Smooth muscle cell (in vitro differentiated cells): ENCODE data around the gene LONRF2. TPM values are rescaled to one million over a fixed set of nuclear protein-coding genes. Genes with fewer than 3 reads are reported as not detected.
A peak's percentile ranks its signal among the peaks of the same experiment; 100 is the strongest.

Experiments used
- DNase-seq: peaks from one replicate; lab custom pipeline; 2025; ENCODE audit not compliant: unreplicated experiment; lab: John Stamatoyannopoulos, UW
- H2AFZ ChIP-seq: fragments of 200-600 bp; sonication (generic); 2 replicates; pipeline ENCODE4 v1.6.0; 2016; ENCODE audit warnings: antibody characterized with exemption, low read depth, mild to moderate bottlenecking
- H3F3A ChIP-seq: fragments of 200-600 bp; sonication (generic); 2 replicates; pipeline ENCODE4 v1.6.0; 2017; ENCODE audit warnings: antibody characterized with exemption, low read depth
- H3K27ac ChIP-seq: fragments of 200-600 bp; sonication (generic); 2 replicates; pipeline ENCODE4 v1.5.1; 2016; ENCODE audit warnings: low read depth, mild to moderate bottlenecking
- H3K27me3 ChIP-seq: fragments of 200-600 bp; sonication (generic); 2 replicates; pipeline ENCODE4 v1.6.1; 2016; ENCODE audit warnings: low read depth, mild to moderate bottlenecking
- H3K36me3 ChIP-seq: fragments of 200-600 bp; sonication (generic); 2 replicates; pipeline ENCODE4 v1.5.1; 2016; ENCODE audit warnings: low read depth
- H3K4me1 ChIP-seq: fragments of 200-600 bp; sonication (generic); 2 replicates; pipeline ENCODE4 v1.5.1; 2016; ENCODE audit warnings: low read depth
- H3K4me2 ChIP-seq: fragments of 200-600 bp; sonication (generic); 2 replicates; pipeline ENCODE4 v1.6.0; 2016; ENCODE audit warnings: mild to moderate bottlenecking
- H3K4me3 ChIP-seq: fragments of 200-600 bp; sonication (generic); 2 replicates; pipeline ENCODE4 v1.5.1; 2016; ENCODE audit warnings: mild to moderate bottlenecking
- H3K79me2 ChIP-seq: fragments of 200-600 bp; sonication (generic); 2 replicates; pipeline ENCODE4 v1.6.0; 2016; ENCODE audit warnings: low read depth, mild to moderate bottlenecking
- H3K9ac ChIP-seq: fragments of 200-600 bp; sonication (generic); 2 replicates; pipeline ENCODE4 v1.6.0; 2016; ENCODE audit warnings: low read depth
- H3K9me3 ChIP-seq: fragments of 200-600 bp; sonication (generic); replicated peaks from 2 replicates; pipeline ENCODE4 v1.5.1; 2016; ENCODE audit warnings: low read depth
- H4K20me1 ChIP-seq: fragments of 200-600 bp; sonication (generic); 2 replicates; pipeline ENCODE4 v1.6.0; 2016; ENCODE audit warnings: low read depth
- CTCF ChIP-seq: fragments of 200-600 bp; sonication (generic); IDR thresholded peaks from 2 replicates; pipeline ENCODE4 v1.5.1; 2017; ENCODE audit warnings: borderline replicate concordance, mild to moderate bottlenecking, antibody characterized with exemption; ENCODE audit not compliant: insufficient read depth, poor library complexity, severe bottlenecking
- WGBS: methylation state at CpG from one replicate; pipeline ENCODE4 v1.1.7; 2016; ENCODE audit warnings: low lambda C conversion rate; 5-methylcytosine and 5-hydroxymethylcytosine counted together
- polyA plus RNA-seq: library from polyadenylated mRNA; unstranded; fragments of >200 nt; fragmentation: Nextera tagmentation; extraction: Ambion mirVana; gene quantifications from 2 replicates; pipeline ENCODE4 v1.2.1, GENCODE V29; 2016
- total RNA-seq: library from RNA; depleted of rRNA; stranded (reverse); fragments of >200 nt; gene quantifications from 2 replicates; pipeline ENCODE4 v1.2.3, GENCODE V29; 2014

The LONRF2 gene
- total and polyA plus RNA-seq, 2 experiments from 2014 or later = 0.06 to 1.4 TPM

DNA sequence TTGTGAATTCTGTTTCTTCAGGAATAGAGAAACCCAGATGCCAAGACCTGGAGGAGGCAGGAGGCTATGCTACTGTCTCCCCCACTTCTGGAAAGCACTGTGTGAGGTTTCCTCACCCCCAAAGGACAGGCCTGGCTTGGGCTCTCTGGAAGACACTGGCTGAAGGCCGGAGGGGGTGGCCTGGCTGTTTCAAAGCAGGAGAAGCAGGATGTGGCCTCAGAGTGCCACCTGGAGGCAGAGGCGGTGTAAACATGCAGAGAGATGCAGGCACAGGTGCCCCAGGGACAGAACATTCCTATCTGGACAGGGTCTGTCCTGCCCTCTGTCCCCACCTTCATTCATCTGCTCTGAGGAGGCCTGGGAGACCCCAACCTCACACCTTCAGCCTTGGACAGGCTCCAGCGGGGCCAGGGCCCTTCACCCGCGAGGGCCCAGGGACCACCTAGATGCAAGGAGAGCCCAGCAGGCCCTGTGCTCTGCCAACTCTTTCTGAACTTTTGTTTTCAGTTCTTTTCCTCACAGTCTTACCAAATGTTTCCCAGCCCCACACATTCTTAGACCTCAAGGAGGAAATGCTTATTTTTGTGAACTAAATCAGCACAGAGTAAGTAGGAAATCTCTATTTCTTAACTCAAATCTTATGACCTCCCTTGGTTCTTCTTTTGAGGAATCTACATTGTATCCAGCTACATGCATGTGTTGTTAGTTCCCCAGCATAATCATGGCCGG, 79.2 kb downstream of the LONRF2 start:
- peaks cover 25% of the 10 kb centered on the region for H3K27me3 ChIP-seq
- no peaks in the 10 kb centered on the region for H4K20me1 ChIP-seq
- no peaks in the 10 kb centered on the region for H3F3A ChIP-seq
- DNase-seq = peak; percentile 13
- H3K36me3 ChIP-seq = no peaks in the 10 kb centered on the region
- H3K27ac ChIP-seq = no peak overlapping the region
- H3K9me3 ChIP-seq = no peaks in the 10 kb centered on the region
- H3K9ac ChIP-seq = no peak overlapping the region
- H3K79me2 ChIP-seq = no peaks in the 10 kb centered on the region
- TF ChIP-seq CTCF = peak; percentile 72
- no peak overlapping the region for H2AFZ ChIP-seq
- H3K4me1 ChIP-seq = no peaks in the 10 kb centered on the region
- no peak overlapping the region for H3K4me2 ChIP-seq
- no peak overlapping the region for H3K4me3 ChIP-seq
- 33% methylated on average over 6 of the region's 6 CpGs for WGBS

- Histone ChIP-seq H3K4me3 (no peak overlapping the region), H3K4me2 (no peak overlapping the region), H3F3A (no peaks in the 10 kb centered on the region), H3K9ac (no peak overlapping the region), H3K27me3 (peaks cover 25% of the 10 kb centered on the region), H3K9me3 (no peaks in the 10 kb centered on the region), H2AFZ (no peak overlapping the region), H3K79me2 (no peaks in the 10 kb centered on the region), H3K27ac (no peak overlapping the region), H3K4me1 (no peaks in the 10 kb centered on the region), H4K20me1 (no peaks in the 10 kb centered on the region), H3K36me3 (no peaks in the 10 kb centered on the region)
- DNase-seq = no peak
- 81% methylated on average over 11 of the region's 11 CpGs for WGBS
- TF ChIP-seq CTCF = no peak
Measured at GRCh38 chr2:100242476-100242875, 79.8 kb downstream of the LONRF2 start.

DNA sequence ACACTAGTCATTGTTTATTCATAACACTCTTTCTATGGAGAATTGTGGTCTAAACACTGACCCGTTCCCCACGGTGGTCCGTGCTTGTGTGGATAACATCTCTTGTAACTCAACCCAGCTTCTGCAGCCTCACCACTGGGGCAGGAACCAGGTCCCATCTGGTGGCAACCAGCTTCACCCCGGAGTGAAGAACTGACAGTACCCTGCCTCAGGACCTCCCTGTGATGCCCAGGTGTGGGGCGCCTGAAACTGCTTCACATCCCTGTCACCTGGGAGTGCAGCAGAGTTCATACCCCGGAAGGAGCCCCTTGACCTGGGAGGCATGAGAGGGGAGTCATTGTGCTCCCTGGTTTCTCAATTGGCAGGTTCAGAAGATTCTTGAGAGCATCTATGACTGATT, 81.1 kb downstream of the LONRF2 start:
- TF ChIP-seq CTCF = no peak
- Histone ChIP-seq H2AFZ (no peak overlapping the region), H3K4me3 (no peak overlapping the region), H3K4me2 (no peak overlapping the region), H3K27me3 (peaks cover 32% of the 10 kb centered on the region), H3K9me3 (no peaks in the 10 kb centered on the region), H3K4me1 (no peaks in the 10 kb centered on the region), H3K27ac (no peak overlapping the region), H3K36me3 (no peaks in the 10 kb centered on the region), H3F3A (no peaks in the 10 kb centered on the region), H4K20me1 (no peaks in the 10 kb centered on the region), H3K9ac (no peak overlapping the region), H3K79me2 (no peaks in the 10 kb centered on the region)
- 95% methylated on average over 6 of the region's 6 CpGs for WGBS
- DNase-seq = no peak

- Histone ChIP-seq H4K20me1 (no peaks in the 10 kb centered on the region), H3K4me3 (no peak overlapping the region), H3K4me2 (no peak overlapping the region), H3K9ac (no peak overlapping the region), H3F3A (no peaks in the 10 kb centered on the region), H3K27me3 (peaks cover 32% of the 10 kb centered on the region), H3K27ac (no peak overlapping the region), H3K4me1 (no peaks in the 10 kb centered on the region), H3K36me3 (no peaks in the 10 kb centered on the region), H3K79me2 (no peaks in the 10 kb centered on the region), H3K9me3 (no peaks in the 10 kb centered on the region), H2AFZ (no peak overlapping the region)
- no peak for TF ChIP-seq CTCF
- no peak for DNase-seq
- 93% methylated on average over 10 of the region's 10 CpGs for WGBS
Measured at GRCh38 chr2:100240386-100240785, 81.9 kb downstream of the LONRF2 start.
